ENCODE data around the gene CASR.

CASR gene

DNA sequence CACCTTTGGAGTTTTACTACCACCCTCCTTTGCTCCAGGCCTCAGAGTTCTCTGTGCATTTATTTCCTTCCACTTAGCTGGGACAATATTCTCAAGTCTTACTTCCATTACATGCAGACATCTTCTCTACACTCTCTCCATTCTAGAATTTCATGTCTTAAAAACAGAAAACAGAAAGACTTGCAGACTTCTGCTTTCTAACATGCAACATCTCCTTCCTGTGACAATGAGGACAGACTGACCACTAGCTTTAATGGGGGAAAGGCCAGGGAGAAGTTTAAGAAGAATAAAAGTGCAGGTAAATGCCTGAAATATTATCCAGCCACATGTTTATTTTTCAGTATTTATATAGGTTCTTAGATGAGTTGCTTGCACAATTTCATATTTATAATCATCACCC lies 124.5 kb downstream of the CASR start:
- no peak for DNase-seq

DNA sequence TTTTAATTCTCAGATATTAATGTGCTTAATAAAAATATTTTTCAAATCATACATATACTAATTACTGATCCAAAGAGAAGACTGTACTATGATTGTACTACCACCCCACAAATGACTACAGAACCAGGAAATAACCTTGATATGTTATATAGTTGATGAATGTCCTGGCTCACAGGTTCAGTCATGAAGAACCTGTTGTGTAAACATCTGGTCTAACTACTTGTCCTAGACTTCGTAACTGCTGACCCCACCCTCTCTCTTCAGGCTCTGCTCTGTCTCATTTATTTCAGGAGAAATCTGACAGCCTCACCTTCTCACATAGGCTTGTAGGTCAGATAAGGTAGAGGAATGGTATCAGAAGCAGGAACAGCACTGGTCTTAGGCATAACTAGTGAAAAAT lies 126.9 kb downstream of the CASR start:
- no peak for DNase-seq

DNA sequence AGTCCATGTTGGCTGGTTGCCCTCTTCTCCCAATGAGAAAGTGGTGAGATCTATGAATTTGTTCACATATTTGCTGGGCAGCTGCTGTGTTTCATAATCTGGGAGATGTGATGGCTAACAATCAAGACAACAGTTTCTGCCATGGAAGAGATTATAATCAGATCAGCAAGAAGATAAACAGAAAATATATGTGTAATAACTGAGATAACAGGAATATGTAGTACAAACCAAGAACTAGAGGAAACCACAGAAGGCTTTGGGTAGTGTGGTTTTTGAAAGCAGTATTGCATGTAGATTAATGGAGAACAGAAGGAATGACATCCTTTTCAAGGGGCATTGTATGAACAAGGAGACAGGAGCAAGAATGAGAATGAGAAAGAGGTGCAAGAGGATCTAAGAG lies 129.4 kb downstream of the CASR start:
- DNase-seq = no peak

DNA sequence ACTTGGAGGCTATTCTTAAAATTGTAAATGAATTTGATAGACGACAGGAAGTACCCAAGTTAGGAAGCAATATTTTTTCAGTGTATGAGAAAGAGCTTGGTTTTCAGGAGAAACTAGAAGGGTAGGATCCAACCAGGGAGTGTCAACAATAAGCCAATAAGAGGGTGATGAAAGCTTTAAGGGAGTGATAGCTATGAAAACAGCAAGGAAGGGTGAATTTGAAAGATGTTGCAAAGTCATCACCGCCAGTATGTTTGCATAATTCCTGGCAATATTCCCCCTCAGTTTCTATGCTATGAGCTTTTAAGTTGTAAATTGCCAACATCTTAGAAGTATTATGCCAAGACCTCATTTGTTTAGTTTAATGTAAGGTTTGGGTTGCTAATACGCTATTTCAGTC lies 129.8 kb downstream of the CASR start:
- DNase-seq = no peak

DNA sequence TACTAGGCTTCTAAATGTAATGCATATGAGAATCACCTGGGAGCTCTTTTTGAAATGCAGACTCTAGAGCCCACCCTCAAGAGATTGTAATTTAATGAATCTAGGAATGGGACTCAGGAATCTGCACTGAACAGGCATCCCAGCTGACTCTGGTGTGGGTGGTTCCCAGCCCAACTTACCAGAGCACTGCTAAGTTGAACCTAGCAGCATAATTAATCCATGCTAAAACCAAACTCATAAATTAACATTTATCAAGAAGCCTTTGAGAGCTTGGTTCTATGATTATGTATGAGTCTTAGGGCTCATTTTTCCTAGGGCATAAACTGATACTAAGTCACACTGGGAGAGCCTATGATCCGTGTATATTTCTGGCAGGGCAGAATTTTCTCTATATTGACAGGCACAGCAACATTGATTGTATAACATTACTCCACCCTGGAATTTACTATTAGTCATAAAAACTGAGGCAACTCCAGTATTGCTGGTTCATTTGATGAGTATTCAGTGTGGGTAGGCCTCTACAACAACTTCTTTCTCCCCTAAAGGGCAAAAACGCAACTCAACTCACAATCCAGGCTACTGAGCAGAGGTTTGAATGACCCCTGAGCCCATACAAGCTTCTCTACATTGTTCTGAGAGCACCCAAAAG lies 130.9 kb downstream of the CASR start:
- DNase-seq = no peak

DNA sequence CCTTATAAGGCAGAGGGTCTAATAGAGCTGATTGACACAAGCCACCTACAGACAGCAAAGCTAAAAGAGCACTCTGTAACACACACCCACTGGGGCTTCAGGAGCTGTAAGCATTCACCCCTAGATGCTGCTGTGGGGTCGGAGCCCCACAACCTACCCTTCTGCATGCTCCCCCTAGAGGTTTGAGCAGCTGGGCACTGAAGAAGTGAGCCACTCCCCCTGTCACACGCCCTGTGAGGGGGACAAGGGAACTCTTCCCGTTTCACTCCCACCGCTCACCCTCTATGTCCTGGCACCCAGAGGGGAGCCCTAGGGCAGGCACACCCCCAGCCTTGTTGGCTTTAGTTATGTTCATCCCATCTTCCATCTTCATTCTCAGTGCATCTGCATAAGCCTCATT lies 132.2 kb downstream of the CASR start:
- DNase-seq = no peak

DNA sequence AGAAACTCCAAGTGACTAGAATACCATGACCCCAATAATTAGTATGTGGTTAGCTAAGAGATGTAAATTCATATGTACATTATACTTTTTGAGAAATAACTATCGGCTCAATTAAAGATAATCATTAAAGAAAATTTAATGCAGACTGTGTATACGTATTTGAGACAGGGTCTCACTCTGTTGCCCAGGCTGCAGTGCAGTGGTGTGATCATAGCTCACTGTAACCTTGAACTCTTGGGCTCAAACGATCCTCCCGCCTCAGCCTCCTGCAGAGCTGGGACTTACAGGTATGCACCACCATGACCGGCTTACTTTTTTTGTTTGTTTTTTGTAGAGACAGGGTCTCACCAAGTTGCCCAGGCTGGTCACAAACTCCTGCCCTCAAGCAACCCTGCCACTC lies 132.9 kb downstream of the CASR start:
- no peak for DNase-seq

DNA sequence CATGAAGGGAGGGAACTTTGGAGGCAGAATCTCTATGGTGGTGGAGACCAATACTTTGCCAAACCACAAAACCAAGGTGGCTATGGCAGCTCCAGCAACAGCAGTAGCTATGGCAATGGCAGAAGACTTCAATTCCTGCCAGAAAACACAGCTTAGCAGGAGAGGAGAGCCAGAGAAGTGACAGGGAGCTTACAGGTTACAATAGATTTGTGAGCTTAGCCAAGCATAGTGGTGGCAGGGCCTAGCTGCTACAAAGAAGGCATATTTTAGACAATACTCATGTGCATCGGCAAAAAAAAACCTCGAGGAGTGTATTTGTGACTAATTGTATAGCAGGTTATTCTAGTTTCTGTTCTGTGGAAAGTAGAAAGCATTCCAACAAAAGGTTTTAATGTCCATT lies 135.2 kb downstream of the CASR start:
- no peak for DNase-seq

- DNase-seq = no peak
These were observed 138.9 kb downstream of the CASR start for GRCh38 chr3:122322095-122323075.

DNA sequence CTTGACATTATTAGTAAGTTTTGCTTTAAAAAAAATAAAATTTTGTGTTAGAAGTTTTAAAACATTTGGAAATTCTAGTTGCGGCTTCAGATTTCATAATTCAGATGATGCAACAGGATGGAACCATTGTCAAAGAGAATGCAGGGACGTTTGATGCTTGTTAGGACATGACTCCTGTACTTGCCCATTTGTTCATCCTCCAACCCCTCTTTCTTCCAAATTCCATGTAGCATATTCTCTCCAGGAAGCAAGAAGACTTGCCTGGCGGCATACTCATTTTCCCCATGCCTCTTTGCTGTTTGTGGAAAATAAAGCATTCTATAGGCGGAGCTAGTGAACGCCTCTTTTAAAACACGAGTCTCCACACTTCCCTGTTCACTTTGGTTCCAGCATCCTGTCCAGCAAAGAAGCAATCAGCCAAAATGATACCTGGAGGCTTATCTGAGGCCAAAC lies 141.4 kb downstream of the CASR start, which contains the start of gene CSTA:
Gene CSTA (plus strand): TSS at position 378 of the 453 bp plus-strand sequence. CDS start 45 bp downstream, at position 423.
- no peak for DNase-seq

DNA sequence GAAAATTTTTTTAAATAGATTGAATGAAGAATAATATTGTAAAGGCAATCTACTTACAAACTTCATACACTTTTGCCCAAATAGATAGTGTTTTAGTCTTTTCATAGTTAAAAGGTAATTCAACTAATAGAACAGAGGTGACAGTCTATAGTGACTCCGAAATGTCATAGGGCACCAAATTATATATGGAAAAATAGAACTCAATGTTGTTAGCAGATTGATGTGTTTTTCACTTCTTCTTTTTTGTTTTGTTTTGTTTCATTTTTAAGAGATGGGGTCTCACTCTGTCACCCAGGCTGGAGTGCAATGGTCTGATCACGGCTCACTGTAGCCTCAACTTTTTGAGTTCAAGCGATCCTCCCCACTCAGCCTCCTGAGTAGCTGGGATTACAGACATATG lies 142.3 kb downstream of the CASR start:
- no peak for DNase-seq

- DNase-seq = no peak
These were observed 148.4 kb downstream of the CASR start for GRCh38 chr3:122331886-122332285.

GRCh38 chr3:122332551-122332950 lies 149.1 kb downstream of the CASR start:
- DNase-seq = no peak
